DOHH2 (cell line): Measurements from ENCODE around the gene DOCK4.

Experiments used
- H3F3A ChIP-seq: fragments of 200-600 bp; sonication (generic), shearing (Covaris generic); 2 replicates; pipeline ENCODE4 v1.6.0; 2016; ENCODE audit warnings: antibody characterized with exemption, mild to moderate bottlenecking; ENCODE audit not compliant: control insufficient read depth, insufficient read depth
- H3K27ac ChIP-seq: fragments of 200-600 bp; sonication (generic); 2 replicates; pipeline ENCODE4 v1.5.1; 2014; ENCODE audit warnings: low read depth, mild to moderate bottlenecking, low read length, moderate library complexity
- H3K27me3 ChIP-seq: fragments of 200-600 bp; sonication (generic); 2 replicates; pipeline ENCODE4 v1.6.1; 2014; ENCODE audit warnings: mild to moderate bottlenecking, low read length, mixed read lengths; ENCODE audit not compliant: control insufficient read depth
- H3K36me3 ChIP-seq: fragments of 200-600 bp; sonication (generic); 2 replicates; pipeline ENCODE4 v1.6.1; 2014; ENCODE audit warnings: mild to moderate bottlenecking, low read length, moderate library complexity, mixed read lengths; ENCODE audit not compliant: control insufficient read depth
- H3K4me1 ChIP-seq: fragments of 200-600 bp; sonication (generic); 2 replicates; pipeline ENCODE4 v1.6.1; 2014; ENCODE audit warnings: mild to moderate bottlenecking, low read length, mixed read lengths; ENCODE audit not compliant: control insufficient read depth
- H3K4me2 ChIP-seq: fragments of 200-600 bp; sonication (generic); 2 replicates; pipeline ENCODE4 v1.6.0; 2014; ENCODE audit warnings: mild to moderate bottlenecking, low read length, moderate library complexity
- H3K4me3 ChIP-seq: fragments of 200-600 bp; sonication (generic); 2 replicates; pipeline ENCODE4 v1.5.1; 2014; ENCODE audit warnings: mild to moderate bottlenecking, low read length, mixed read lengths
- H3K79me2 ChIP-seq: fragments of 200-600 bp; sonication (generic); 2 replicates; pipeline ENCODE4 v1.6.1; 2014; ENCODE audit warnings: mild to moderate bottlenecking, low read length, mixed read lengths; ENCODE audit not compliant: control insufficient read depth
- H3K9me2 ChIP-seq: fragments of 200-600 bp; sonication (generic); replicated peaks from 2 replicates; pipeline ENCODE4 v1.6.1; 2014; ENCODE audit warnings: mild to moderate bottlenecking, low read length, mixed read lengths; ENCODE audit not compliant: control insufficient read depth
- H3K9me3 ChIP-seq: fragments of 200-600 bp; sonication (generic); 2 replicates; pipeline ENCODE4 v1.6.1; 2014; ENCODE audit warnings: antibody characterized with exemption, low read length, mixed read lengths; ENCODE audit not compliant: control insufficient read depth, insufficient read depth
- H4K20me1 ChIP-seq: fragments of 200-600 bp; sonication (generic); 2 replicates; pipeline ENCODE4 v1.6.0; 2014; ENCODE audit warnings: low read depth, mild to moderate bottlenecking, antibody characterized with exemption, low read length, moderate library complexity; ENCODE audit not compliant: control insufficient read depth, insufficient read depth
- EZH2phosphoT487 ChIP-seq: fragments of 200-600 bp; sonication (generic); IDR thresholded peaks from 2 replicates; pipeline ENCODE4 v1.6.1; 2017; ENCODE audit warnings: borderline replicate concordance, mild to moderate bottlenecking, antibody characterized with exemption, low read length, moderate library complexity, mixed read lengths
- TF ChIP-seq, protein P1 (sequence below): fragments of 200-600 bp; sonication (generic); IDR thresholded peaks from one replicate; pipeline ENCODE4 v1.5.1; 2014; ENCODE audit warnings: antibody characterized with exemption, mild to moderate bottlenecking, low read depth, low read length; ENCODE audit not compliant: poor library complexity, severe bottlenecking

DOCK4 gene

DNA sequence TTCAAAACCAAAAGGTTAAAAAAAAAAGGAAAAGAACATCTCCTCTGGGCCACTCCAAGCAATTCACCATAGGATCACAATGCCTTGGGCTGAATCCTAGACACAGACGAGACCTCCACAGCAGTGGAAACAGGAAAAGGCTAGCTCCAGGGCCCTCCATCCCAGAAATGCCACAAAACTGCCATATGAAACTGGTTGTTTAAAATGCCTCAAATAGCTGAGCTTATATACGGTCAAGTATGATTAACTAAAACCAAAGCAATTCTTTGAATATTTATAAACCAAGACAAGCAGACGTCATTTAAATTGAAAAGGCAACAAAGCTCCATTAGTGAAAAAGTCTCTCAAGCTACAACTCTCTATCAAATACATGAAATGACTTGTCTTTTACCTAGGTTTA lies 63.1 kb downstream of the DOCK4 start:
- Histone ChIP-seq H3K27me3 (peaks cover 8% of the 10 kb centered on the region; the same call in 1 of the 2 replicates), H3K36me3 (no peaks in the 10 kb centered on the region), H3F3A (no peaks in the 10 kb centered on the region), H3K4me3 (no peak overlapping the region), H4K20me1 (no peaks in the 10 kb centered on the region), H3K9me3 (no peaks in the 10 kb centered on the region), H3K9me2 (no peaks in the 10 kb centered on the region; the same call in 1 of the 2 replicates), H3K4me2 (no peak overlapping the region), H3K4me1 (no peaks in the 10 kb centered on the region), H3K79me2 (no peaks in the 10 kb centered on the region), H3K27ac (no peak overlapping the region)
- TF ChIP-seq, protein P1, sequence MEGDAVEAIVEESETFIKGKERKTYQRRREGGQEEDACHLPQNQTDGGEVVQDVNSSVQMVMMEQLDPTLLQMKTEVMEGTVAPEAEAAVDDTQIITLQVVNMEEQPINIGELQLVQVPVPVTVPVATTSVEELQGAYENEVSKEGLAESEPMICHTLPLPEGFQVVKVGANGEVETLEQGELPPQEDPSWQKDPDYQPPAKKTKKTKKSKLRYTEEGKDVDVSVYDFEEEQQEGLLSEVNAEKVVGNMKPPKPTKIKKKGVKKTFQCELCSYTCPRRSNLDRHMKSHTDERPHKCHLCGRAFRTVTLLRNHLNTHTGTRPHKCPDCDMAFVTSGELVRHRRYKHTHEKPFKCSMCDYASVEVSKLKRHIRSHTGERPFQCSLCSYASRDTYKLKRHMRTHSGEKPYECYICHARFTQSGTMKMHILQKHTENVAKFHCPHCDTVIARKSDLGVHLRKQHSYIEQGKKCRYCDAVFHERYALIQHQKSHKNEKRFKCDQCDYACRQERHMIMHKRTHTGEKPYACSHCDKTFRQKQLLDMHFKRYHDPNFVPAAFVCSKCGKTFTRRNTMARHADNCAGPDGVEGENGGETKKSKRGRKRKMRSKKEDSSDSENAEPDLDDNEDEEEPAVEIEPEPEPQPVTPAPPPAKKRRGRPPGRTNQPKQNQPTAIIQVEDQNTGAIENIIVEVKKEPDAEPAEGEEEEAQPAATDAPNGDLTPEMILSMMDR: no peak
- TF ChIP-seq EZH2phosphoT487: no peak

DNA sequence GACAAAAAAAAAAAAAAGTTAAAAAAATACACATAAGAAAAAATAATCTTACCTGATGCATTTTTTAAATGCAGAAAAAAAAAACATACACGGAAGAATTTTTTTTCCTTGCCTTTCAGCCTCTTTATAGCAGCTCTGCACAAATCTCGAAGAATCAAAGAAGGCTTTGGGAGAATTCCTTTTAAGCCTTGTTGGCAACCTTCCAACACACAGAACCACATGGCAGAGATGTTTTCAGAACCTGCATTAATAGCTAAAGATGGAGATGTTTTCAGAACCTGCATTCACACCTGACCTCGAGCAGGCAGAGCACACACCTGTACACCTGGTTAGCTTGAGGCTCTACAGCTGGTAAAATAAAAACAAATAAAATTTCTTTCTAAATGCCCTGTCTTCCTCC lies 65.6 kb downstream of the DOCK4 start:
- H3K9me2 ChIP-seq: no peaks in the 10 kb centered on the region; the same call in 1 of the 2 replicates
- no peaks in the 10 kb centered on the region for H3F3A ChIP-seq
- no peak for TF ChIP-seq EZH2phosphoT487
- TF ChIP-seq, protein P1: no peak
- H3K36me3 ChIP-seq: no peaks in the 10 kb centered on the region
- H3K4me3 ChIP-seq: no peak overlapping the region
- no peaks in the 10 kb centered on the region for H4K20me1 ChIP-seq
- no peaks in the 10 kb centered on the region for H3K79me2 ChIP-seq
- no peaks in the 10 kb centered on the region for H3K4me1 ChIP-seq
- H3K27me3 ChIP-seq: peaks cover 5% of the 10 kb centered on the region; the same call in 1 of the 2 replicates
- H3K27ac ChIP-seq: no peak overlapping the region
- H3K9me3 ChIP-seq: no peaks in the 10 kb centered on the region
- H3K4me2 ChIP-seq: no peak overlapping the region

DNA sequence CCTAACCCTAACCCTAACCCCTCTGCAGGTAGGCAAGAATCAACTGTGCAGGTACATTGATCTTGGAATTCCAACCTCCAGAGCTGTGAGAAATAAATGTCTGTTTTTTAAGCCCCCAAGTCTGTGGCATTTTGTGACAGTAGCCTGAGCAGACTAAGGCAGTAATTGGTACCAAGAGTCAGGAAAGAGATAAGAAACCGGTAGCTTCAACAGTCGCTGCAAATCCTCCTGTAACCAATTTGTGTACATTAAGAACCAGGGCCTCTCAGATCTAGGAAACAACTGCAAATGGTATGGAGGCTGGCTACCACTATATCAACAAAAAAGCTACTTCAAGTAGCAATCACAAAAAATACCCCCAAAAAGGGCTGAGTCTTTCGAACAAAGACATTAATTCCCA lies 67.3 kb downstream of the DOCK4 start:
- H3K9me2 ChIP-seq: no peaks in the 10 kb centered on the region; the same call in 1 of the 2 replicates
- no peak overlapping the region for H3K4me3 ChIP-seq
- H3K36me3 ChIP-seq: no peaks in the 10 kb centered on the region
- TF ChIP-seq EZH2phosphoT487: no peak
- TF ChIP-seq, protein P1: no peak
- H3K9me3 ChIP-seq: no peaks in the 10 kb centered on the region
- no peaks in the 10 kb centered on the region for H3K79me2 ChIP-seq
- no peaks in the 10 kb centered on the region for H3F3A ChIP-seq
- H4K20me1 ChIP-seq: no peaks in the 10 kb centered on the region
- H3K27me3 ChIP-seq: peaks cover 4% of the 10 kb centered on the region; the same call in 1 of the 2 replicates
- no peak overlapping the region for H3K27ac ChIP-seq
- H3K4me1 ChIP-seq: no peaks in the 10 kb centered on the region
- H3K4me2 ChIP-seq: no peak overlapping the region
